ENCODE data around the gene MRNIP.
"Not testable (repeated sequence)": the region's sequence is repeated elsewhere in the genome, so short reads cannot be mapped to it uniquely, and the experiment has no call there.

MRNIP gene

GRCh38 chr5:179794171-179794570 is 64.4 kb downstream of the MRNIP start:
- peaks cover 9% of the 10 kb centered on the region; the same call in 1 of the 2 replicates for H3K4me1 ChIP-seq (ENCODE audit: control insufficient read depth, insufficient read depth, low read length)
- peaks cover 20% of the 10 kb centered on the region for H3K36me3 ChIP-seq (ENCODE audit: control insufficient read depth, insufficient read depth, low read length)
- H3K27ac ChIP-seq (ENCODE audit: low read depth, low read length): no peak overlapping the region
- H3K27me3 ChIP-seq (ENCODE audit: control insufficient read depth, insufficient read depth, low read length): no peaks in the 10 kb centered on the region
- no peaks in the 10 kb centered on the region for H3K9me3 ChIP-seq (ENCODE audit: control insufficient read depth, insufficient read depth, low read length)
- H3K4me3 ChIP-seq (ENCODE audit: low read depth, low read length): no peak overlapping the region
- no peak overlapping the region for H3K9ac ChIP-seq (ENCODE audit: low read depth, low read length)

- H3K4me1 ChIP-seq (ENCODE audit: control insufficient read depth, insufficient read depth, low read length): peaks cover 9% of the 10 kb centered on the region; the same call in 1 of the 2 replicates
- no peaks in the 10 kb centered on the region for H3K27me3 ChIP-seq (ENCODE audit: control insufficient read depth, insufficient read depth, low read length)
- no peak within 1 kb of the TSS for H3K9ac ChIP-seq (ENCODE audit: low read depth, low read length)
- H3K27ac ChIP-seq (ENCODE audit: low read depth, low read length): no peak within 1 kb of the TSS
- no peak within 1 kb of the TSS; the same call in 1 of the 2 replicates for H3K4me3 ChIP-seq (ENCODE audit: low read depth, low read length)
- peaks cover 14% of the 10 kb centered on the region for H3K36me3 ChIP-seq (ENCODE audit: control insufficient read depth, insufficient read depth, low read length)
- H3K9me3 ChIP-seq (ENCODE audit: control insufficient read depth, insufficient read depth, low read length): no peaks in the 10 kb centered on the region
These were observed 65.0 kb downstream of the MRNIP start, which contains the start of gene LTC4S for GRCh38 chr5:179793468-179794139. Gene LTC4S, plus strand, starts transcription at chr5:179793986. Its CDS starts 95 bp downstream, at chr5:179794081.

- Histone ChIP-seq H3K4me3 (ENCODE audit: low read depth, low read length) (no peak overlapping the region), H3K4me1 (ENCODE audit: control insufficient read depth, insufficient read depth, low read length) (peaks cover 9% of the 10 kb centered on the region; the same call in 1 of the 2 replicates), H3K27ac (ENCODE audit: low read depth, low read length) (no peak overlapping the region), H3K27me3 (ENCODE audit: control insufficient read depth, insufficient read depth, low read length) (no peaks in the 10 kb centered on the region), H3K36me3 (ENCODE audit: control insufficient read depth, insufficient read depth, low read length) (peaks cover 7% of the 10 kb centered on the region; the same call in 1 of the 2 replicates), H3K9me3 (ENCODE audit: control insufficient read depth, insufficient read depth, low read length) (no peaks in the 10 kb centered on the region), H3K9ac (ENCODE audit: low read depth, low read length) (no peak overlapping the region)
These were observed 65.8 kb downstream of the MRNIP start for GRCh38 chr5:179792612-179793467.

- H3K36me3 ChIP-seq (ENCODE audit: control insufficient read depth, insufficient read depth, low read length): no peaks in the 10 kb centered on the region
- no peak overlapping the region for H3K4me3 ChIP-seq (ENCODE audit: low read depth, low read length)
- H3K9me3 ChIP-seq (ENCODE audit: control insufficient read depth, insufficient read depth, low read length): no peaks in the 10 kb centered on the region
- H3K4me1 ChIP-seq (ENCODE audit: control insufficient read depth, insufficient read depth, low read length): peaks cover 9% of the 10 kb centered on the region; the same call in 1 of the 2 replicates
- no peak overlapping the region for H3K27ac ChIP-seq (ENCODE audit: low read depth, low read length)
- no peaks in the 10 kb centered on the region for H3K27me3 ChIP-seq (ENCODE audit: control insufficient read depth, insufficient read depth, low read length)
- H3K9ac ChIP-seq (ENCODE audit: low read depth, low read length): no peak overlapping the region
These were observed 66.6 kb downstream of the MRNIP start for GRCh38 chr5:179791881-179792611.

DNA sequence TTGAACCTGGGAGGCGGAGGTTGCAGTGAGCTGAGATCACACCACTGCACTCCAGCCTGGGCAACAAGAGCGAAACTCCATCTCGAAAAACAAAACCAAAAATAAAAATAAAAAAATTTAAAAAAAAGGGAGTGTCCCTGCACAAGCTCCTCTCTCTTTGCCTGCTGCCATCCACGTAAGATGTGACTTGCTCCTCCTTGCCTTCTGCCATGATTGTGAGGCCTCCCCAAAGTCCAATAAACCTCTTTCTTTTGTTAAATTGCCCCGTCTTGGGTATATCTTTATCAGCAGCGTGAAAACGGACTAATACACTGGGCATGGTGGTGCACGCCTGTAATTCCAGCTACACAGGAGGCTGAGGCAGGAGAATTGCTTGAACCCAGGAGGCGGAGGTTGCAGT is 69.3 kb downstream of the MRNIP start:
- H3K27ac ChIP-seq (ENCODE audit: low read depth, low read length); H3K27me3 ChIP-seq (ENCODE audit: control insufficient read depth, insufficient read depth, low read length); H3K9ac ChIP-seq (ENCODE audit: low read depth, low read length); H3K4me1 ChIP-seq (ENCODE audit: control insufficient read depth, insufficient read depth, low read length); H3K9me3 ChIP-seq (ENCODE audit: control insufficient read depth, insufficient read depth, low read length); H3K36me3 ChIP-seq (ENCODE audit: control insufficient read depth, insufficient read depth, low read length); H3K4me3 ChIP-seq (ENCODE audit: low read depth, low read length): not testable (repeated sequence)

DNA sequence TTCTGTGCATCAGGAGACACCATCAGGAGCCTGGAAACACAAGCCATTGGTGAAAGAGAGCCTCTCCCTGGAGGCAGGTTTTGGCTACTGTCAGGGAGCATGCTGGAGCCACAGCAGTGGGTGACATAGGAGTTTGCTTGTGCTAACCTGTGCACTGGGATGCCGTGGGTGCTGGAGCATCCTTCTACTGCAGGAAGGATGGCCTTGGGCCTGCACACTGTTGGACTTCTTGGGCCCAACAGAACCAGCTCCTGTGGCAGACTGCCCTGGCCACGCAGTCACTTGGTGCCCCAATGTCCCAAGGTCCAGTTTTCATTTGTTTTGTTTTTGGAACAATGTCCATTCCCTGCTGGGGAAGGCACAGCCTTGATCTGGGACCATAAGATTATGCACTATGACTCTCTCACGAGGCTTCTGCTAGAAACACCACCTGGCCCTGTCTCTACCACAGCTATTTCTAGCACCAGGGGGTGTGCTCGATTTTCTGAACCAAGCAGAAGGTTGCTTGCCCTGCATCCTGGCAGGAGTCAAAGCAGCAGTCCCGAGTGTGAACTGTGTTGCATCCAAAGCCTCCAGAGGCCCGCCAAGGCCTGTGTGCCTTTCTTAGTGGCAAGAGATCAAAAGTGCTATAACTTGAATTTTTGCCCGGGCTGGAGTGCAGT is 70.3 kb downstream of the MRNIP start:
- no peaks in the 10 kb centered on the region for H3K27me3 ChIP-seq (ENCODE audit: control insufficient read depth, insufficient read depth, low read length)
- H3K9ac ChIP-seq (ENCODE audit: low read depth, low read length): no peak overlapping the region
- no peaks in the 10 kb centered on the region for H3K9me3 ChIP-seq (ENCODE audit: control insufficient read depth, insufficient read depth, low read length)
- no peaks in the 10 kb centered on the region for H3K36me3 ChIP-seq (ENCODE audit: control insufficient read depth, insufficient read depth, low read length)
- H3K27ac ChIP-seq (ENCODE audit: low read depth, low read length): no peak overlapping the region
- H3K4me1 ChIP-seq (ENCODE audit: control insufficient read depth, insufficient read depth, low read length): no peaks in the 10 kb centered on the region
- H3K4me3 ChIP-seq (ENCODE audit: low read depth, low read length): no peak overlapping the region
